ENCODE data around the gene PHC1.

- TF ChIP-seq POLR2A (IDR thresholded peaks at IDR 0.05; ENCODE audit: low read length) (no peak), GATA1 (IDR thresholded peaks at IDR 0.05; ENCODE audit: low read depth, low read length) (no peak)
These were observed 73.4 kb downstream of the PHC1 start for GRCh38 chr12:8987685-8988084.
